Naive thymus-derived CD4-positive, alpha-beta T cell (primary cell): ENCODE measurements around the gene NADSYN1. TPM values are rescaled to one million over a fixed set of nuclear protein-coding genes. Genes with fewer than 3 reads are reported as not detected.

Experiments used
- ATAC-seq: fragments of 150-1000 bp; cut with Tn5 transposase; 2 replicates; pipeline ENCODE4 v1.10.0; 2021; ENCODE audit warnings: mild to moderate bottlenecking, moderate library complexity
- CTCF ChIA-PET: fragments of 350-600 bp; sonication (Branson Sonifier 250); formaldehyde crosslinking; loops from one replicate; lab custom pipeline; 2021; ENCODE audit warnings: antibody characterized with exemption; lab: Charles Lee
- POLR2A ChIA-PET: fragments of 350-600 bp; sonication (Branson Sonifier 250); formaldehyde crosslinking; loops from one replicate; lab custom pipeline; 2021; ENCODE audit warnings: antibody characterized with exemption, inconsistent platforms; lab: Charles Lee
- DNase-seq, 9 donors: peaks; one replicate each; pipeline versions ENCODE4 v3.0.0 to v3.0.0-alpha.2; 2020 to 2022; ENCODE audit warnings: mixed read lengths in 1 of 9
- H3K27ac ChIP-seq: one replicate; pipeline ENCODE4 v1.7.0; 2013; ENCODE audit warnings: mild to moderate bottlenecking, low read depth, low read length, moderate library complexity
- H3K27me3 ChIP-seq, 2 donors: one replicate each; pipeline ENCODE4 v1.7.0; 2013; ENCODE audit warnings: low read length in 2 of 2, mild to moderate bottlenecking in 2 of 2, moderate library complexity in 2 of 2; ENCODE audit not compliant: control insufficient read depth in 2 of 2, insufficient read depth in 2 of 2
- H3K36me3 ChIP-seq, 3 experiments: 1 replicate in 2 of 3; 2 replicates in 1 of 3; pipeline ENCODE4 v1.7.0; 2013; ENCODE audit warnings: low read length in 3 of 3, mild to moderate bottlenecking in 3 of 3, moderate library complexity in 1 of 3; ENCODE audit not compliant: insufficient read depth in 3 of 3, control insufficient read depth in 2 of 3
- H3K4me1 ChIP-seq, 2 donors: one replicate each; pipeline ENCODE4 v1.7.0; 2013; ENCODE audit warnings: low read length in 2 of 2, mild to moderate bottlenecking in 2 of 2, moderate library complexity in 1 of 2; ENCODE audit not compliant: control insufficient read depth in 2 of 2, insufficient read depth in 2 of 2
- H3K4me3 ChIP-seq: 2 replicates; pipeline ENCODE4 v1.7.0; 2013; ENCODE audit warnings: mild to moderate bottlenecking, low read length
- H3K9me3 ChIP-seq, 3 experiments: 1 replicate in 2 of 3; 2 replicates in 1 of 3; pipeline ENCODE4 v1.7.0; 2013; ENCODE audit warnings: low read length in 3 of 3; ENCODE audit not compliant: control insufficient read depth in 2 of 3
- H3K27ac Mint-ChIP-seq, 9 donors: one replicate each; pipeline ENCODE4 v1.8.0; 2020 to 2022; ENCODE audit warnings: mixed read lengths in 9 of 9, mild to moderate bottlenecking in 8 of 9, moderate library complexity in 5 of 9, inconsistent platforms in 2 of 9
- H3K27me3 Mint-ChIP-seq, 5 donors: one replicate each; pipeline ENCODE4 v1.8.0; 2021 to 2022; ENCODE audit warnings: mixed read lengths in 5 of 5, mild to moderate bottlenecking in 1 of 5
- H3K36me3 Mint-ChIP-seq, 5 donors: one replicate each; pipeline ENCODE4 v1.8.0; 2020 to 2022; ENCODE audit warnings: mixed read lengths in 5 of 5, mild to moderate bottlenecking in 3 of 5, inconsistent platforms in 1 of 5
- H3K4me1 Mint-ChIP-seq, 7 donors: one replicate each; pipeline ENCODE4 v1.8.0; 2020 to 2022; ENCODE audit warnings: mixed read lengths in 7 of 7, mild to moderate bottlenecking in 3 of 7, inconsistent platforms in 1 of 7
- H3K4me3 Mint-ChIP-seq, 10 donors: one replicate each; pipeline ENCODE4 v1.8.0; 2020 to 2022; ENCODE audit warnings: mild to moderate bottlenecking in 10 of 10, mixed read lengths in 10 of 10, moderate library complexity in 6 of 10, inconsistent platforms in 2 of 10
- H3K9me3 Mint-ChIP-seq, 11 donors: one replicate each; pipeline ENCODE4 v1.8.0; 2020 to 2022; ENCODE audit warnings: mixed read lengths in 11 of 11, mild to moderate bottlenecking in 4 of 11, inconsistent platforms in 1 of 11, moderate library complexity in 1 of 11
- intact Hi-C, 2 donors: fragments of 100-400 bp; cut with micrococcal nuclease; formaldehyde crosslinking; loops; one replicate each; pipeline ENCODE4 v1.15.1; 2023
- polyA plus RNA-seq, 2 donors: library from polyadenylated mRNA; unstranded; fragments of 300-500 nt; fragmentation: Illumina TruSeq; gene quantifications; one replicate each; pipeline ENCODE4 v1.2.3, GENCODE V29; 2021
- total RNA-seq, 6 experiments: library from RNA in 5 of 6; stranded (reverse) in 5 of 6; gene quantifications; 1 replicate in 5 of 6; 2 replicates in 1 of 6; pipeline ENCODE4 v1.2.3 and lab custom pipeline; 2021 to 2026

The NADSYN1 gene
- total and polyA plus RNA-seq, 7 experiments from 2014 or later: 28.6 to 235 (median 121) TPM

DNA sequence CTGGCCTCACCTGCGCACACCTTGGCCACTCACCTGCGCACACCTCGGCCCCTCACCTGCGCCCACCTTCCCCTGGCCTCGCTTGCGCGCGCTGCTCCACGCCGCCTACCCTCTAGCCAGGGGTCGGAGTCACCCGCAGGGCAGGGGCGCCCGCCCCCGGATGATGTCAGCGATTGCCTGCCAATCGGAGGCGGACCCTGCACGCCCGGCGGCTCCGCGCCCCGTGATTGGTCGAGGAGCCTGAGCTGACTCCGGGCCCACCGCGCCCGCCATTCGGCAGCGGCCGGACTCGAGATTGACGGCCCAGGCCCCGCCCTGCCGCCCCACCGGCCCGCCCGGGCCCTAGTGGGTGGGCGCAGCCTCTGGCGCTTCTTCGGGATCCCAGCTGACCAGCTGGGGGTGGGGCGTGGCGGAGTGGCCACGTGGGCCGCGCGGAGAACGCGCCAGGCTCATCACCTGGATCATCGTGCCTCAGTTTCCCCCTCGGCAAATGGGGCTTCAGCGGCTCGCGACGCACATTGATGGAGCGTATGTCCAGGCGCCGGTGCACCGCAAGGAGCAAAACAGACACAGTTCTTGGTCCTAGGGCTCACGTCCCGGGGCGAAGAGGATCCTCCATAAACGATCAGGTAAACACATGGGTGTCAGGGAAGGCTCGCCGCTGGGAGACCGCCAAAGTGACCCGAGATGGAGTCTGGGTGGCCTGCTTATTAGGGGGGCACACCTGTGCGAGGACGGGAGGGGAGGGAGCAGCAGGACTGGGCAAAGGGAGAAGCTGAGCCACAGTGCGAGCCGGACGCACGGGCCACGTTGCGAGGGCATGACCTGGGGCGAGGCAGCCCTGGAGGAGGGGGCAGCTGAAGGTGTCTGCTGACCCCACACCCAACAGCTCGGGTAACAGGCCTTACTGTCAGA, 4.5 kb upstream of the NADSYN1 start, which contains the start of gene DHCR7:
Gene DHCR7 (minus strand): TSS at position 137 of the 915 bp plus-strand sequence. CDS start 3,441 bp downstream, outside the sequence.
- Mint-ChIP-seq H3K27me3 (no peaks in the 10 kb centered on the region), H3K4me3 (peak within 1 kb of the TSS; percentile 89 to 98 (median 94)), H3K4me1 (peaks cover 27 to 58% (median 49%) of the 10 kb centered on the region in 7 donors), H3K36me3 (peaks cover 0 to 24% (median 23%) of the 10 kb centered on the region in 5 donors), H3K9me3 (peaks cover 0 to 8% (median 4%) of the 10 kb centered on the region in 11 donors), H3K27ac (peak within 1 kb of the TSS; percentile 88 to 99 (median 95))
- ChIA-PET POLR2A (no interaction called here), CTCF (no interaction called here)
- intact Hi-C loops: loop anchor here (2.0 to 5.0 kb wide), 2 partner anchors 1178 to 1771 kb away; partner anchors contain the start of genes LTO1 (in 1 of the 2) and PPFIA1 (in 1 of the 2)
- Histone ChIP-seq H3K9me3 (no peaks in the 10 kb centered on the region), H3K27me3 (no peaks in the 10 kb centered on the region), H3K36me3 (peaks cover 0 to 26% (median 0%) of the 10 kb centered on the region in 3 experiments), H3K4me1 (peaks cover 27 to 37% of the 10 kb centered on the region in 2 donors), H3K27ac (peak within 1 kb of the TSS; percentile 92), H3K4me3 (peak within 1 kb of the TSS; percentile 86)
- DNase-seq: peak; percentile 81 to 96 (median 88)
- peak; percentile 85 for ATAC-seq

DNA sequence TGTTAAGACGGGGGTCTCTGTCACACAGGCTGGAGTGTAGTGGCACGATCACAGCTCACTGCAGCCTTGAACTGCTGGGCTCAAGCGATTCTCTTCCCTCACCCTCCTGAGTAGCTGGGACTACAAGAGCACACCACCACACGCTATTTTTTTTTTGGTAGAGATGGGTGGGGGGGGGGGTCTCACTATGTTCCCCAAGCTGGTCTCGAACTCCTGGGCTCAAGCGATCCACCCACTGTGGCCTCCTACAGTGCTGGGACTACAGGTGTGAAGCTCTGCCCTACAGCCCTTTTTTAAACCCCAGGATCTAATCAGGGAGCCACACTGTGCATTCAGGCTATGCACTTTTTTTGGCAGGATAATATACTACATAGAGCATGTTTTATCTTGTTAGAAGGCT, 3.4 kb upstream of the NADSYN1 start:
- H3K27ac ChIP-seq: peak overlapping the region; percentile 92
- H3K4me1 Mint-ChIP-seq: peaks cover 37 to 66% (median 58%) of the 10 kb centered on the region in 7 donors
- H3K4me3 ChIP-seq: peak overlapping the region; percentile 86
- H3K27me3 Mint-ChIP-seq: no peaks in the 10 kb centered on the region
- peaks cover 0 to 15% (median 0%) of the 10 kb centered on the region in 3 experiments for H3K36me3 ChIP-seq
- ChIA-PET POLR2A (no interaction called here), CTCF (no interaction called here)
- peaks cover 0 to 24% (median 18%) of the 10 kb centered on the region in 5 donors for H3K36me3 Mint-ChIP-seq
- H3K4me3 Mint-ChIP-seq: peak overlapping the region; percentile 89 to 98 (median 94)
- peaks cover 37 to 46% of the 10 kb centered on the region in 2 donors for H3K4me1 ChIP-seq
- no peak for ATAC-seq
- intact Hi-C loops: loop anchor here (2.0 to 5.0 kb wide), 2 partner anchors 1179 to 1772 kb away; partner anchors contain the start of genes LTO1 (in 1 of the 2) and PPFIA1 (in 1 of the 2)
- H3K9me3 ChIP-seq: no peaks in the 10 kb centered on the region
- no peaks in the 10 kb centered on the region for H3K27me3 ChIP-seq
- DNase-seq: no peak
- peaks cover 0 to 8% (median 4%) of the 10 kb centered on the region in 11 donors for H3K9me3 Mint-ChIP-seq
- H3K27ac Mint-ChIP-seq: peak overlapping the region; percentile 88 to 99 (median 95)

DNA sequence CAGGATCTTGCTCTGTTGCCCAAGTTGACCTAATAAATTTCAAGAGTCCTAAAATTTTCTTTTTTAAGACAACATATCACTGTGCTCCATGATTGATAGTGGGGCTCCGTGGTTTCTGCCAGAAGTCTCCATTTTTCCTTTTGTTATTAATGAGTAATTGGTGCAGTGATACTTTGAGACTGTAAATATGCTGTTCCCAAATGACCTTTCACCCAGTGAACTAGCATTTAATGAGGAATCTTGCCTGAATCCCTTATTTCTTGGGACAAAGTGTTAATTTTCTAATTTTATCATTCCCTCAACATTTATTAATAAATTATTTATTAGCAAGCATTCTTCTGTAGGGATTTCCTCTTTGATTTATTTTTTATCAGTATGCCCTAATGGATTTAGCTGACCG, 2.5 kb upstream of the NADSYN1 start:
- peaks cover 0 to 19% (median 15%) of the 10 kb centered on the region in 5 donors for H3K36me3 Mint-ChIP-seq
- H3K4me3 Mint-ChIP-seq: peak overlapping the region in 4 of 10 donors; percentile 93 to 98 (median 93)
- H3K27ac Mint-ChIP-seq: peak overlapping the region in 8 of 9 donors; percentile 82 to 99 (median 96)
- no peaks in the 10 kb centered on the region for H3K27me3 ChIP-seq
- peaks cover 0 to 8% (median 3%) of the 10 kb centered on the region in 11 donors for H3K9me3 Mint-ChIP-seq
- no peak for ATAC-seq
- POLR2A ChIA-PET: no interaction called here
- intact Hi-C loops: loop anchor here (5.0 to 10.0 kb wide), 4 partner anchors 352 to 1776 kb away; partner anchors contain the start of genes INPPL1 (in 1 of the 2) and LTO1 (in 1 of the 2)
- peaks cover 0 to 19% (median 0%) of the 10 kb centered on the region in 3 experiments for H3K36me3 ChIP-seq
- CTCF ChIA-PET: no interaction called here
- peak overlapping the region; percentile 92 for H3K27ac ChIP-seq
- no peak for DNase-seq
- peaks cover 41 to 48% of the 10 kb centered on the region in 2 donors for H3K4me1 ChIP-seq
- H3K9me3 ChIP-seq: no peaks in the 10 kb centered on the region
- no peaks in the 10 kb centered on the region for H3K27me3 Mint-ChIP-seq
- no peak overlapping the region for H3K4me3 ChIP-seq
- H3K4me1 Mint-ChIP-seq: peaks cover 38 to 74% (median 64%) of the 10 kb centered on the region in 7 donors

DNA sequence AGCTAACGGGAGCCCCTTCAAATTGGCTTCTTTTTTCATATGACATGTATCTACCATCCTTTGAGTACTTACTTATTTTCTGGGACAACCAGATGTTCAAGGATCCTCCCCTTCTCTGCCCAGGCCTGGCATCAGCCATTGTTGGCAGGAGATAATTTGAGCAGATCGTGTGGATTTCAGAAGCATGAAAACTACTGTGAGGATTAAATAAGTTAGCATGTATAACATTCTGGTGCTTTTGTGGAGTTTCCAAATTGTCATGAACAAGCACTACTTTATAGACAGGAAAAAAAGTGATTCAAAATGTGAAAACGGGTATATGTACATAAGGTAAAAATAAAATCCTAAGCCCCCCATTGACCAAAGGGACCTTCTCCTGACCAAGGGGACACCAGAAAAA, 2.1 kb upstream of the NADSYN1 start:
- peak overlapping the region; percentile 82 to 99 (median 95) for H3K27ac Mint-ChIP-seq
- intact Hi-C loops: loop anchor here (5.0 to 10.0 kb wide), 4 partner anchors 351 to 1776 kb away; partner anchors contain the start of genes INPPL1 (in 1 of the 2) and LTO1 (in 1 of the 2)
- peak overlapping the region in 8 of 10 donors; percentile 14 to 98 (median 93) for H3K4me3 Mint-ChIP-seq
- no peak for DNase-seq
- peaks cover 38 to 76% (median 69%) of the 10 kb centered on the region in 7 donors for H3K4me1 Mint-ChIP-seq
- Histone ChIP-seq H3K9me3 (no peaks in the 10 kb centered on the region), H3K27ac (peak overlapping the region; percentile 92), H3K4me1 (peaks cover 41 to 48% of the 10 kb centered on the region in 2 donors), H3K4me3 (no peak overlapping the region), H3K27me3 (no peaks in the 10 kb centered on the region), H3K36me3 (peaks cover 0 to 24% (median 0%) of the 10 kb centered on the region in 3 experiments)
- ChIA-PET CTCF (no interaction called here), POLR2A (interaction anchor here (0.8 kb wide), 1 partner anchor 8 kb away, joined by 3 read pairs; no protein-coding TSS in a partner anchor)
- no peaks in the 10 kb centered on the region for H3K27me3 Mint-ChIP-seq
- peaks cover 0 to 19% (median 15%) of the 10 kb centered on the region in 5 donors for H3K36me3 Mint-ChIP-seq
- ATAC-seq: no peak
- H3K9me3 Mint-ChIP-seq: peaks cover 0 to 5% (median 1%) of the 10 kb centered on the region in 11 donors

DNA sequence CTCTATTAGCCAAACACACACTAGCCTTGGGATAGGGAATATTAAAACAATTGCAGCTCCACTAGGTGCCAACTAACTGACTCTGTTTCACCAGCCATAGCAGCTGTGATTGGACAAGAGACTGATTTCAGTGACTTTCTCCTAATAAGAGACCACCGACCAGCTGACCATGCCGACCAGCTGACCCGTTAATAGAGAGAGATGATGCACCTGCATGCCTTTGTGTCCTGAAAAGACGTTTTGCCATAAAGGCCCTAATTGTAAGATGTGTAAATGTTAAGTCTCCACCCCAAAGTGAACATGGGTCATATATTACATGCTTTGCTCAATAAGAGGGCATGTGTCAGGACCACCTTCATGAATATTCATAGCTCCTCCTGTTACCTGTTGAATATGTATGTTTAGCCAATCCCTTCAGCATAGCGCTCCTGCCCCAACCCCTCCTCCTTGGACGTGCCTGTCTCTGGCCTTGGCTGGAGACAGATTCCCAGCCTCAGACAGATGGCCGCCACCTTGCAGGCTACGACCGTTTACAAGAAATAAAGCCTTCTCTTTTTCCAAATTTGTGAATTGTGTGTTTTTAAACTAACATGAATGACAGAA, 1.3 kb upstream of the NADSYN1 start:
- H3K4me3 ChIP-seq: peak overlapping the region; percentile 97
- no peaks in the 10 kb centered on the region for H3K27me3 ChIP-seq
- intact Hi-C loops: loop anchor here (2.0 to 10.0 kb wide), 7 partner anchors 335 to 1777 kb away; partner anchors contain the start of genes FADD (in 1 of the 2), INPPL1 (in 1 of the 2), LTO1 (in 1 of the 2) and PPFIA1 (in 1 of the 2)
- ChIA-PET CTCF (no interaction called here), POLR2A (interaction anchor here (0.8 to 1.6 kb wide), 4 partner anchors 8 to 334 kb away, joined by 3 read pairs; no protein-coding TSS in a partner anchor)
- peaks cover 38 to 79% (median 71%) of the 10 kb centered on the region in 7 donors for H3K4me1 Mint-ChIP-seq
- H3K4me3 Mint-ChIP-seq: peak overlapping the region; percentile 91 to 98 (median 94)
- H3K36me3 Mint-ChIP-seq: peaks cover 3 to 17% (median 14%) of the 10 kb centered on the region in 5 donors
- ATAC-seq: no peak
- H3K9me3 Mint-ChIP-seq: peaks cover 0 to 3% (median 0%) of the 10 kb centered on the region in 11 donors
- H3K36me3 ChIP-seq: peaks cover 0 to 31% (median 1%) of the 10 kb centered on the region in 3 experiments
- DNase-seq: no peak
- peak overlapping the region; percentile 86 to 99 (median 97) for H3K27ac Mint-ChIP-seq
- peaks cover 41 to 48% of the 10 kb centered on the region in 2 donors for H3K4me1 ChIP-seq
- H3K27ac ChIP-seq: peak overlapping the region; percentile 92
- no peaks in the 10 kb centered on the region for H3K9me3 ChIP-seq
- no peaks in the 10 kb centered on the region for H3K27me3 Mint-ChIP-seq
